Prostate gland (tissue), 2 donors: ENCODE data around the gene PARD6A.

Experiments used
- POLR2A ChIP-seq: fragments of 450-650 bp; IDR thresholded peaks from one replicate; pipeline ENCODE4 v1.6.1; 2016; ENCODE audit warnings: antibody characterized with exemption, mild to moderate bottlenecking
- POLR2AphosphoS5 ChIP-seq: sonication (generic); formaldehyde crosslinking; IDR thresholded peaks from one replicate; pipeline ENCODE4 v1.6.1; 2017; ENCODE audit warnings: antibody characterized with exemption
- TF ChIP-seq, protein P1 (sequence below), 4 experiments: fragments of 200-600 bp in 2 of 4; fragments of 450-650 bp in 2 of 4; sonication (generic) in 2 of 4; IDR thresholded peaks; 1 replicate in 3 of 4; 2 replicates in 1 of 4; pipeline ENCODE4 v1.5.1; 2016 to 2019; ENCODE audit warnings: antibody characterized with exemption in 4 of 4, mild to moderate bottlenecking in 2 of 4, moderate library complexity in 2 of 4

GRCh38 chr16:67694611-67695010, 33.9 kb downstream of the PARD6A start:
- TF ChIP-seq, protein P1, sequence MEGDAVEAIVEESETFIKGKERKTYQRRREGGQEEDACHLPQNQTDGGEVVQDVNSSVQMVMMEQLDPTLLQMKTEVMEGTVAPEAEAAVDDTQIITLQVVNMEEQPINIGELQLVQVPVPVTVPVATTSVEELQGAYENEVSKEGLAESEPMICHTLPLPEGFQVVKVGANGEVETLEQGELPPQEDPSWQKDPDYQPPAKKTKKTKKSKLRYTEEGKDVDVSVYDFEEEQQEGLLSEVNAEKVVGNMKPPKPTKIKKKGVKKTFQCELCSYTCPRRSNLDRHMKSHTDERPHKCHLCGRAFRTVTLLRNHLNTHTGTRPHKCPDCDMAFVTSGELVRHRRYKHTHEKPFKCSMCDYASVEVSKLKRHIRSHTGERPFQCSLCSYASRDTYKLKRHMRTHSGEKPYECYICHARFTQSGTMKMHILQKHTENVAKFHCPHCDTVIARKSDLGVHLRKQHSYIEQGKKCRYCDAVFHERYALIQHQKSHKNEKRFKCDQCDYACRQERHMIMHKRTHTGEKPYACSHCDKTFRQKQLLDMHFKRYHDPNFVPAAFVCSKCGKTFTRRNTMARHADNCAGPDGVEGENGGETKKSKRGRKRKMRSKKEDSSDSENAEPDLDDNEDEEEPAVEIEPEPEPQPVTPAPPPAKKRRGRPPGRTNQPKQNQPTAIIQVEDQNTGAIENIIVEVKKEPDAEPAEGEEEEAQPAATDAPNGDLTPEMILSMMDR (IDR thresholded peaks at IDR 0.05), result no peak
- TF ChIP-seq POLR2A (no peak), POLR2AphosphoS5 (no peak)
